Endothelial cell of umbilical vein (primary cell): ENCODE data around the gene SDCBP2.

Source experiments
- EZH2 ChIP-seq: IDR thresholded peaks from 2 replicates; pipeline ENCODE4 v1.6.1; 2012; ENCODE audit warnings: borderline replicate concordance, low read depth, mild to moderate bottlenecking, moderate library complexity, low read length, inconsistent platforms; ENCODE audit not compliant: severe bottlenecking
- FOS ChIP-seq: IDR thresholded peaks from 2 replicates; pipeline ENCODE4 v1.6.1; 2011; ENCODE audit warnings: mild to moderate bottlenecking, low read length, moderate library complexity, borderline replicate concordance; ENCODE audit not compliant: insufficient read depth
- GATA2 ChIP-seq: IDR thresholded peaks from 2 replicates; pipeline ENCODE4 v1.7.0; 2011; ENCODE audit warnings: low read depth, mild to moderate bottlenecking, moderate library complexity, mixed read lengths, low read length; ENCODE audit not compliant: insufficient read length, insufficient read depth
- JUN ChIP-seq: IDR thresholded peaks from 2 replicates; pipeline ENCODE4 v1.6.1; 2011; ENCODE audit warnings: borderline replicate concordance, low read depth; ENCODE audit not compliant: insufficient read length, insufficient read depth
- POLR2A ChIP-seq: IDR thresholded peaks from 2 replicates; pipeline ENCODE4 v1.6.1; 2012; ENCODE audit warnings: low read depth, mild to moderate bottlenecking, control low read depth, low read length
- POLR2AphosphoS5 ChIP-seq: IDR thresholded peaks from 2 replicates; pipeline ENCODE4 v1.6.1; 2012; ENCODE audit warnings: low read depth, mild to moderate bottlenecking, control low read depth, low read length, moderate library complexity; ENCODE audit not compliant: insufficient read depth
- TF ChIP-seq, protein P1 (sequence below): IDR thresholded peaks from 2 replicates; pipeline ENCODE4 v1.6.1; 2011; ENCODE audit not compliant: insufficient read depth, insufficient read length
- TF ChIP-seq, protein P2 (sequence below), 2 donors: IDR thresholded peaks; 1 replicate in 1 of 2; 2 replicates in 1 of 2; pipeline ENCODE4 v1.5.1; 2011; ENCODE audit warnings: low read length in 2 of 2, mild to moderate bottlenecking in 2 of 2, moderate library complexity in 2 of 2, control low read depth in 1 of 2, inconsistent platforms in 1 of 2, low read depth in 1 of 2; ENCODE audit not compliant: insufficient read depth in 1 of 2; ENCODE audit errors: extremely low read depth in 1 of 2

DNA sequence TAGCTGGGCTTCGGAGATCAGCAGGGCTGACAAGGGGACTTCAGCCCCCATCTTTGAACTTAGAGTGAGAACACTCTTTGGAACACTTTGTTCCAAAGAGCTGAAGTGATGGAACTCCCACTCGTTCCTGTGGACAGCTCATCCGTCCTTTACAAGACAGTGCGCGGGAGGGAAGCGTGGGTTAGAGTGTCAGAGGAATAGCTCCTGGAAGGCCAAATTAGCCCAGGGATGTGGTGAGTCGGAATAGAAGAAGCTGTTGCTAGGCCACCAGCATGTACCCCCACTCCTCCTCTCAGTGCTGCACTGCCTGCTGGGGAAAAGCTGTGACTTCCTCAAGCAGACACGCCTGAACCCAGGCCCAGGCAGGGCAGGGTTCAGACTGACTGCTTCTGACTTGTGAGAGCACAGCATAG is 1.7 kb downstream of the SDCBP2 start:
- TF ChIP-seq, protein P1, sequence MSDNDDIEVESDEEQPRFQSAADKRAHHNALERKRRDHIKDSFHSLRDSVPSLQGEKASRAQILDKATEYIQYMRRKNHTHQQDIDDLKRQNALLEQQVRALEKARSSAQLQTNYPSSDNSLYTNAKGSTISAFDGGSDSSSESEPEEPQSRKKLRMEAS, result no peak
- TF ChIP-seq, protein P2, sequence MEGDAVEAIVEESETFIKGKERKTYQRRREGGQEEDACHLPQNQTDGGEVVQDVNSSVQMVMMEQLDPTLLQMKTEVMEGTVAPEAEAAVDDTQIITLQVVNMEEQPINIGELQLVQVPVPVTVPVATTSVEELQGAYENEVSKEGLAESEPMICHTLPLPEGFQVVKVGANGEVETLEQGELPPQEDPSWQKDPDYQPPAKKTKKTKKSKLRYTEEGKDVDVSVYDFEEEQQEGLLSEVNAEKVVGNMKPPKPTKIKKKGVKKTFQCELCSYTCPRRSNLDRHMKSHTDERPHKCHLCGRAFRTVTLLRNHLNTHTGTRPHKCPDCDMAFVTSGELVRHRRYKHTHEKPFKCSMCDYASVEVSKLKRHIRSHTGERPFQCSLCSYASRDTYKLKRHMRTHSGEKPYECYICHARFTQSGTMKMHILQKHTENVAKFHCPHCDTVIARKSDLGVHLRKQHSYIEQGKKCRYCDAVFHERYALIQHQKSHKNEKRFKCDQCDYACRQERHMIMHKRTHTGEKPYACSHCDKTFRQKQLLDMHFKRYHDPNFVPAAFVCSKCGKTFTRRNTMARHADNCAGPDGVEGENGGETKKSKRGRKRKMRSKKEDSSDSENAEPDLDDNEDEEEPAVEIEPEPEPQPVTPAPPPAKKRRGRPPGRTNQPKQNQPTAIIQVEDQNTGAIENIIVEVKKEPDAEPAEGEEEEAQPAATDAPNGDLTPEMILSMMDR (IDR thresholded peaks at IDR 0.05; ENCODE audit: extremely low read depth in 1 of 2, insufficient read depth in 1 of 2, low read depth in 1 of 2, low read length in 2 of 2), result no peak
- TF ChIP-seq POLR2AphosphoS5 (no peak), POLR2A (no peak), JUN (no peak), EZH2 (no peak), GATA2 (no peak), FOS (no peak)
